Endothelial cell (in vitro differentiated cells): Measurements from ENCODE around the gene HSPA8. TPM values are rescaled to one million over a fixed set of nuclear protein-coding genes. Genes with fewer than 3 reads are reported as not detected.

Source experiments
- DNase-seq: peaks from one replicate; pipeline ENCODE4 v3.0.0; 2021; ENCODE audit warnings: low spot score
- H3K27ac Mint-ChIP-seq: one replicate; pipeline ENCODE4 v1.8.0; 2021; ENCODE audit warnings: mixed read lengths, inconsistent platforms; ENCODE audit not compliant: unreplicated experiment
- H3K27me3 Mint-ChIP-seq: one replicate; pipeline ENCODE4 v1.8.0; 2021; ENCODE audit warnings: mild to moderate bottlenecking, moderate library complexity, mixed read lengths, inconsistent platforms; ENCODE audit not compliant: unreplicated experiment
- H3K36me3 Mint-ChIP-seq: one replicate; pipeline ENCODE4 v1.8.0; 2021; ENCODE audit warnings: mild to moderate bottlenecking, low read depth, mixed read lengths, inconsistent platforms; ENCODE audit not compliant: unreplicated experiment
- H3K4me1 Mint-ChIP-seq: one replicate; pipeline ENCODE4 v1.8.0; 2021; ENCODE audit warnings: mild to moderate bottlenecking, mixed read lengths, inconsistent platforms; ENCODE audit not compliant: unreplicated experiment
- H3K4me3 Mint-ChIP-seq: one replicate; pipeline ENCODE4 v1.8.0; 2021; ENCODE audit warnings: mild to moderate bottlenecking, mixed read lengths, inconsistent platforms; ENCODE audit not compliant: unreplicated experiment
- H3K9me3 Mint-ChIP-seq: one replicate; pipeline ENCODE4 v1.8.0; 2021; ENCODE audit warnings: mixed read lengths, inconsistent platforms; ENCODE audit not compliant: unreplicated experiment
- total RNA-seq: library from RNA; stranded (reverse); fragmentation: NEBNext Ultra II Directional; extraction: Animal tissue kit (Norgen Biotek cat#: 25700); gene quantifications from one replicate; pipeline ENCODE4 v1.2.1, GENCODE V29; 2021; ENCODE audit not compliant: unreplicated experiment
- TF ChIP-seq, protein P1 (sequence below): fragments of 200-600 bp; sonication (generic); IDR thresholded peaks from one replicate; pipeline ENCODE4 v1.5.0; 2021; ENCODE audit warnings: antibody characterized with exemption; ENCODE audit not compliant: unreplicated experiment

The HSPA8 gene
- total RNA-seq, 1 donor from 2014 or later = 1,201 TPM

- H3K9me3 Mint-ChIP-seq = no peaks in the 10 kb centered on the region
- no peaks in the 10 kb centered on the region for H3K36me3 Mint-ChIP-seq
- no peak for DNase-seq
- no peak overlapping the region for H3K27ac Mint-ChIP-seq
- TF ChIP-seq, protein P1, sequence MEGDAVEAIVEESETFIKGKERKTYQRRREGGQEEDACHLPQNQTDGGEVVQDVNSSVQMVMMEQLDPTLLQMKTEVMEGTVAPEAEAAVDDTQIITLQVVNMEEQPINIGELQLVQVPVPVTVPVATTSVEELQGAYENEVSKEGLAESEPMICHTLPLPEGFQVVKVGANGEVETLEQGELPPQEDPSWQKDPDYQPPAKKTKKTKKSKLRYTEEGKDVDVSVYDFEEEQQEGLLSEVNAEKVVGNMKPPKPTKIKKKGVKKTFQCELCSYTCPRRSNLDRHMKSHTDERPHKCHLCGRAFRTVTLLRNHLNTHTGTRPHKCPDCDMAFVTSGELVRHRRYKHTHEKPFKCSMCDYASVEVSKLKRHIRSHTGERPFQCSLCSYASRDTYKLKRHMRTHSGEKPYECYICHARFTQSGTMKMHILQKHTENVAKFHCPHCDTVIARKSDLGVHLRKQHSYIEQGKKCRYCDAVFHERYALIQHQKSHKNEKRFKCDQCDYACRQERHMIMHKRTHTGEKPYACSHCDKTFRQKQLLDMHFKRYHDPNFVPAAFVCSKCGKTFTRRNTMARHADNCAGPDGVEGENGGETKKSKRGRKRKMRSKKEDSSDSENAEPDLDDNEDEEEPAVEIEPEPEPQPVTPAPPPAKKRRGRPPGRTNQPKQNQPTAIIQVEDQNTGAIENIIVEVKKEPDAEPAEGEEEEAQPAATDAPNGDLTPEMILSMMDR = no peak
- H3K27me3 Mint-ChIP-seq = no peaks in the 10 kb centered on the region
- H3K4me1 Mint-ChIP-seq = no peaks in the 10 kb centered on the region
- H3K4me3 Mint-ChIP-seq = no peak overlapping the region
Observed at GRCh38 chr11:123011510-123011909, 50.4 kb downstream of the HSPA8 start.

Other genes starting within 250 kb of the HSPA8 start
- gene CRTAM, start 223.6 kb downstream of the HSPA8 start, total RNA-seq = not detected
- 2.8 TPM for gene JHY, start 179.4 kb downstream of the HSPA8 start, total RNA-seq
- gene BSX, start 80.3 kb downstream of the HSPA8 start, total RNA-seq = not detected
- 5.5 TPM for gene CLMP, start 133.1 kb upstream of the HSPA8 start, total RNA-seq